HepG2 (cell line): Measurements from ENCODE around the gene KCTD6. TPM values are rescaled to one million over a fixed set of nuclear protein-coding genes. Genes with fewer than 3 reads are reported as not detected.

Experiments used
- CHCHD3 ChIP-seq: sonication (generic); formaldehyde crosslinking; IDR thresholded peaks from 2 replicates; pipeline ENCODE4 v1.8.0; 2022; ENCODE audit warnings: mild to moderate bottlenecking, missing genetic modification reagents, moderate library complexity
- EEA1 ChIP-seq: sonication (generic); formaldehyde crosslinking; IDR thresholded peaks from 2 replicates; pipeline ENCODE4 v1.5.1; 2020; ENCODE audit warnings: mild to moderate bottlenecking, missing genetic modification reagents, borderline replicate concordance
- ELF3 ChIP-seq: IDR thresholded peaks from 2 replicates; pipeline ENCODE4 v1.6.1; 2016; ENCODE audit warnings: missing genetic modification reagents, missing compliant biosample characterization
- HDAC2 ChIP-seq: sonication (generic); formaldehyde crosslinking; IDR thresholded peaks from 2 replicates; pipeline ENCODE4 v1.4.0; 2020; ENCODE audit warnings: missing genetic modification reagents
- NCOR1 ChIP-seq: fragments of 200-600 bp; sonication (generic); IDR thresholded peaks from 2 replicates; pipeline ENCODE4 v1.7.0; 2017; ENCODE audit warnings: antibody characterized with exemption, low read length, borderline replicate concordance
- ZNF3 ChIP-seq: IDR thresholded peaks from 2 replicates; pipeline ENCODE4 v1.7.0; 2017; ENCODE audit warnings: inconsistent platforms
- ZSCAN29 ChIP-seq: sonication (generic); formaldehyde crosslinking; conservative IDR thresholded peaks from 2 replicates; pipeline ENCODE4 v1.4.0; 2020; ENCODE audit warnings: mild to moderate bottlenecking, missing genetic modification reagents
- polyA plus RNA-seq, 8 experiments: library from polyadenylated mRNA; depleted of rRNA in 3 of 8; stranded (reverse) in 7 of 8; unstranded in 1 of 8; fragments of >200 nt; fragmentation: Illumina TruSeq in 4 of 8; extraction: Trizol in 4 of 8; gene quantifications; 2 replicates each; pipeline versions ENCODE4 v1.2.1 to v1.2.3, GENCODE V29; 2011 to 2016; ENCODE audit warnings: low read depth in 4 of 8, missing spikeins in 1 of 8, mixed read lengths in 1 of 8; ENCODE audit not compliant: insufficient read depth in 1 of 8
- total RNA-seq, 5 experiments: library from RNA; depleted of rRNA; stranded (reverse); fragments of >200 nt; fragmentation: Illumina TruSeq; extraction: Trizol; gene quantifications; 2 replicates each; pipeline ENCODE4 v1.2.3, GENCODE V29; 2016; ENCODE audit warnings: low read depth in 1 of 5
- TF ChIP-seq, protein P1 (sequence below): IDR thresholded peaks from 2 replicates; pipeline ENCODE4 v1.6.1; 2012; ENCODE audit warnings: low read length, improper control_type of control experiment
- TF ChIP-seq, protein P2 (sequence below): sonication (generic); formaldehyde crosslinking; IDR thresholded peaks from 2 replicates; pipeline ENCODE4 v1.4.0; 2020; ENCODE audit warnings: mild to moderate bottlenecking, missing genetic modification reagents
- TF ChIP-seq, protein P3 (sequence below), 2 experiments: fragments of 450-650 bp in 1 of 2; sonication (generic) in 1 of 2; formaldehyde crosslinking in 1 of 2; IDR thresholded peaks; 2 replicates each; pipeline versions ENCODE4 v1.6.1 to v1.8.0; 2016 to 2022; ENCODE audit warnings: antibody characterized with exemption in 1 of 2, mild to moderate bottlenecking in 1 of 2, missing genetic modification reagents in 1 of 2

The KCTD6 gene
- total and polyA plus RNA-seq, 2 of the 13 experiments (the other 11 are each of a cell fraction or from before 2014, with no cell fraction given), result 13.4 to 14.2 TPM

DNA sequence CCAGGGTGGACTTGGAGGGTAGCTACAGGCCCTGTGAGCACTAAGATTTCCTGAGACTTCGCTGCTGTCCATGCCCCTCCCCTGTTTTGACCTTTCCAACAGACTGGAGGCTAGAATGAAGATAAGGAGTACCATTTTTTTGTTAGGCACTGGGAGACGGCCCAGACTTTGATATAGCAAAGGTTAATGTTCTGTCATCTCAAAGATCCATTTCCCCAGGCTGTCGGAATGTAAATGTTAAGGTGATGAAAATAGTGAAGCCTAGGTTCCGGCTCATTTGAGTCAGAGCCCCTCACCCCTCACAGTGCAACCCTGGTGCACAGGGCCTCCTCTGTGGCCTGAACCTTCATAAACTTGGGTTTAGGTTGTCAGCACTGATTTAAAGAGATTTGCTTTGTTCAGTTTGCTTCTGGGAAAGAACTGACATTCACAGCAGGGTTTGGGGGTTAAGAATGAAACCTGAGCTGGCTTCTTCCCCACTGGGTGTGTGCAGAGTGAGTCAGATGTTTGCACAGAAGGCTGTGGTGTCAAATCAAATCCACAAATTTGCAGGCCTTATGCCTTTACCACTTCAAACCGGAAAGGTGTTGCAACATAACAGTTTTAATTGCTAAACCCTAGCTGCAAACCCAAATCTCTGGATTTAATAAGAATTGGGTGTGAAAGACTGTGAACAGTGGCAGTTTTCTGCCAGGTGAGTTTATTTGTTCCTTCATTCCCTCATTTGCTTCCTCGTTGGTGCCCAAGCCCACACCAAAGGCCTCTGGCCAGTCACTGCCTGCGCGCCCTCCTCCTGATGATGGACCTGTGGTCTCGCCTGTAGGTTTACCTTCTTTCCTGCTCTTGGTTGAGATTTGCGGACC is 20.6 kb upstream of the KCTD6 start (continued):
- TF ChIP-seq, protein P1, sequence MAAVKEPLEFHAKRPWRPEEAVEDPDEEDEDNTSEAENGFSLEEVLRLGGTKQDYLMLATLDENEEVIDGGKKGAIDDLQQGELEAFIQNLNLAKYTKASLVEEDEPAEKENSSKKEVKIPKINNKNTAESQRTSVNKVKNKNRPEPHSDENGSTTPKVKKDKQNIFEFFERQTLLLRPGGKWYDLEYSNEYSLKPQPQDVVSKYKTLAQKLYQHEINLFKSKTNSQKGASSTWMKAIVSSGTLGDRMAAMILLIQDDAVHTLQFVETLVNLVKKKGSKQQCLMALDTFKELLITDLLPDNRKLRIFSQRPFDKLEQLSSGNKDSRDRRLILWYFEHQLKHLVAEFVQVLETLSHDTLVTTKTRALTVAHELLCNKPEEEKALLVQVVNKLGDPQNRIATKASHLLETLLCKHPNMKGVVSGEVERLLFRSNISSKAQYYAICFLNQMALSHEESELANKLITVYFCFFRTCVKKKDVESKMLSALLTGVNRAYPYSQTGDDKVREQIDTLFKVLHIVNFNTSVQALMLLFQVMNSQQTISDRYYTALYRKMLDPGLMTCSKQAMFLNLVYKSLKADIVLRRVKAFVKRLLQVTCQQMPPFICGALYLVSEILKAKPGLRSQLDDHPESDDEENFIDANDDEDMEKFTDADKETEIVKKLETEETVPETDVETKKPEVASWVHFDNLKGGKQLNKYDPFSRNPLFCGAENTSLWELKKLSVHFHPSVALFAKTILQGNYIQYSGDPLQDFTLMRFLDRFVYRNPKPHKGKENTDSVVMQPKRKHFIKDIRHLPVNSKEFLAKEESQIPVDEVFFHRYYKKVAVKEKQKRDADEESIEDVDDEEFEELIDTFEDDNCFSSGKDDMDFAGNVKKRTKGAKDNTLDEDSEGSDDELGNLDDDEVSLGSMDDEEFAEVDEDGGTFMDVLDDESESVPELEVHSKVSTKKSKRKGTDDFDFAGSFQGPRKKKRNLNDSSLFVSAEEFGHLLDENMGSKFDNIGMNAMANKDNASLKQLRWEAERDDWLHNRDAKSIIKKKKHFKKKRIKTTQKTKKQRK, result no peak
- TF ChIP-seq, protein P2, sequence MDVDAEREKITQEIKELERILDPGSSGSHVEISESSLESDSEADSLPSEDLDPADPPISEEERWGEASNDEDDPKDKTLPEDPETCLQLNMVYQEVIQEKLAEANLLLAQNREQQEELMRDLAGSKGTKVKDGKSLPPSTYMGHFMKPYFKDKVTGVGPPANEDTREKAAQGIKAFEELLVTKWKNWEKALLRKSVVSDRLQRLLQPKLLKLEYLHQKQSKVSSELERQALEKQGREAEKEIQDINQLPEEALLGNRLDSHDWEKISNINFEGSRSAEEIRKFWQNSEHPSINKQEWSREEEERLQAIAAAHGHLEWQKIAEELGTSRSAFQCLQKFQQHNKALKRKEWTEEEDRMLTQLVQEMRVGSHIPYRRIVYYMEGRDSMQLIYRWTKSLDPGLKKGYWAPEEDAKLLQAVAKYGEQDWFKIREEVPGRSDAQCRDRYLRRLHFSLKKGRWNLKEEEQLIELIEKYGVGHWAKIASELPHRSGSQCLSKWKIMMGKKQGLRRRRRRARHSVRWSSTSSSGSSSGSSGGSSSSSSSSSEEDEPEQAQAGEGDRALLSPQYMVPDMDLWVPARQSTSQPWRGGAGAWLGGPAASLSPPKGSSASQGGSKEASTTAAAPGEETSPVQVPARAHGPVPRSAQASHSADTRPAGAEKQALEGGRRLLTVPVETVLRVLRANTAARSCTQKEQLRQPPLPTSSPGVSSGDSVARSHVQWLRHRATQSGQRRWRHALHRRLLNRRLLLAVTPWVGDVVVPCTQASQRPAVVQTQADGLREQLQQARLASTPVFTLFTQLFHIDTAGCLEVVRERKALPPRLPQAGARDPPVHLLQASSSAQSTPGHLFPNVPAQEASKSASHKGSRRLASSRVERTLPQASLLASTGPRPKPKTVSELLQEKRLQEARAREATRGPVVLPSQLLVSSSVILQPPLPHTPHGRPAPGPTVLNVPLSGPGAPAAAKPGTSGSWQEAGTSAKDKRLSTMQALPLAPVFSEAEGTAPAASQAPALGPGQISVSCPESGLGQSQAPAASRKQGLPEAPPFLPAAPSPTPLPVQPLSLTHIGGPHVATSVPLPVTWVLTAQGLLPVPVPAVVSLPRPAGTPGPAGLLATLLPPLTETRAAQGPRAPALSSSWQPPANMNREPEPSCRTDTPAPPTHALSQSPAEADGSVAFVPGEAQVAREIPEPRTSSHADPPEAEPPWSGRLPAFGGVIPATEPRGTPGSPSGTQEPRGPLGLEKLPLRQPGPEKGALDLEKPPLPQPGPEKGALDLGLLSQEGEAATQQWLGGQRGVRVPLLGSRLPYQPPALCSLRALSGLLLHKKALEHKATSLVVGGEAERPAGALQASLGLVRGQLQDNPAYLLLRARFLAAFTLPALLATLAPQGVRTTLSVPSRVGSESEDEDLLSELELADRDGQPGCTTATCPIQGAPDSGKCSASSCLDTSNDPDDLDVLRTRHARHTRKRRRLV (CRISPR knock-in tag), result no peak
- no peak for TF ChIP-seq CHCHD3 (CRISPR knock-in tag)
- peak; percentile 79; the same call in 1 of the 2 replicates for TF ChIP-seq NCOR1
- peak; percentile 80 for TF ChIP-seq ZSCAN29 (CRISPR knock-in tag)
- TF ChIP-seq EEA1 (CRISPR knock-in tag), result no peak
- peak; percentile 97 for TF ChIP-seq HDAC2 (CRISPR knock-in tag)
- TF ChIP-seq, protein P3, sequence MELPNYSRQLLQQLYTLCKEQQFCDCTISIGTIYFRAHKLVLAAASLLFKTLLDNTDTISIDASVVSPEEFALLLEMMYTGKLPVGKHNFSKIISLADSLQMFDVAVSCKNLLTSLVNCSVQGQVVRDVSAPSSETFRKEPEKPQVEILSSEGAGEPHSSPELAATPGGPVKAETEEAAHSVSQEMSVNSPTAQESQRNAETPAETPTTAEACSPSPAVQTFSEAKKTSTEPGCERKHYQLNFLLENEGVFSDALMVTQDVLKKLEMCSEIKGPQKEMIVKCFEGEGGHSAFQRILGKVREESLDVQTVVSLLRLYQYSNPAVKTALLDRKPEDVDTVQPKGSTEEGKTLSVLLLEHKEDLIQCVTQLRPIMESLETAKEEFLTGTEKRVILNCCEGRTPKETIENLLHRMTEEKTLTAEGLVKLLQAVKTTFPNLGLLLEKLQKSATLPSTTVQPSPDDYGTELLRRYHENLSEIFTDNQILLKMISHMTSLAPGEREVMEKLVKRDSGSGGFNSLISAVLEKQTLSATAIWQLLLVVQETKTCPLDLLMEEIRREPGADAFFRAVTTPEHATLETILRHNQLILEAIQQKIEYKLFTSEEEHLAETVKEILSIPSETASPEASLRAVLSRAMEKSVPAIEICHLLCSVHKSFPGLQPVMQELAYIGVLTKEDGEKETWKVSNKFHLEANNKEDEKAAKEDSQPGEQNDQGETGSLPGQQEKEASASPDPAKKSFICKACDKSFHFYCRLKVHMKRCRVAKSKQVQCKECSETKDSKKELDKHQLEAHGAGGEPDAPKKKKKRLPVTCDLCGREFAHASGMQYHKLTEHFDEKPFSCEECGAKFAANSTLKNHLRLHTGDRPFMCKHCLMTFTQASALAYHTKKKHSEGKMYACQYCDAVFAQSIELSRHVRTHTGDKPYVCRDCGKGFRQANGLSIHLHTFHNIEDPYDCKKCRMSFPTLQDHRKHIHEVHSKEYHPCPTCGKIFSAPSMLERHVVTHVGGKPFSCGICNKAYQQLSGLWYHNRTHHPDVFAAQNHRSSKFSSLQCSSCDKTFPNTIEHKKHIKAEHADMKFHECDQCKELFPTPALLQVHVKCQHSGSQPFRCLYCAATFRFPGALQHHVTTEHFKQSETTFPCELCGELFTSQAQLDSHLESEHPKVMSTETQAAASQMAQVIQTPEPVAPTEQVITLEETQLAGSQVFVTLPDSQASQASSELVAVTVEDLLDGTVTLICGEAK (IDR thresholded peaks at IDR 0.05), result no peak
- TF ChIP-seq, protein P3 (CRISPR knock-in tag; IDR thresholded peaks at IDR 0.05), result peak; percentile 65; the same call in 1 of the 2 replicates
- TF ChIP-seq ELF3 (CRISPR knock-in tag), result peak; percentile 84
- TF ChIP-seq ZNF3 (CRISPR knock-in tag), result no peak
